Kidney epithelial cell (primary cell): ENCODE measurements around the gene KEL. TPM values are rescaled to one million over a fixed set of nuclear protein-coding genes. Genes with fewer than 3 reads are reported as not detected.

Experiments
- DNase-seq: peaks from one replicate; pipeline ENCODE4 v3.0.0-alpha.2; 2010; ENCODE audit warnings: low read depth
- H3K27me3 ChIP-seq: 2 replicates; pipeline ENCODE4 v1.6.0; 2011; ENCODE audit warnings: low read length; ENCODE audit not compliant: control insufficient read depth, insufficient read depth
- H3K36me3 ChIP-seq: 2 replicates; pipeline ENCODE4 v1.5.1; 2011; ENCODE audit warnings: low read length; ENCODE audit not compliant: control insufficient read depth, insufficient read depth
- H3K4me3 ChIP-seq: 2 replicates; pipeline ENCODE4 v1.5.1; 2011; ENCODE audit warnings: low read depth, mild to moderate bottlenecking, control low read depth, low read length
- total RNA-seq: library from RNA; depleted of rRNA; stranded (reverse); fragments of >200 nt; gene quantifications from 2 replicates; pipeline ENCODE4 v1.2.3, GENCODE V29; 2015
- TF ChIP-seq, protein P1 (sequence below): IDR thresholded peaks from 2 replicates; pipeline ENCODE4 v1.5.1; 2011; ENCODE audit warnings: mild to moderate bottlenecking, moderate library complexity, low read length, control low read depth, inconsistent platforms; ENCODE audit not compliant: insufficient read depth, poor library complexity, severe bottlenecking

KEL gene
- total RNA-seq, 1 donor from 2014 or later = not detected

DNA sequence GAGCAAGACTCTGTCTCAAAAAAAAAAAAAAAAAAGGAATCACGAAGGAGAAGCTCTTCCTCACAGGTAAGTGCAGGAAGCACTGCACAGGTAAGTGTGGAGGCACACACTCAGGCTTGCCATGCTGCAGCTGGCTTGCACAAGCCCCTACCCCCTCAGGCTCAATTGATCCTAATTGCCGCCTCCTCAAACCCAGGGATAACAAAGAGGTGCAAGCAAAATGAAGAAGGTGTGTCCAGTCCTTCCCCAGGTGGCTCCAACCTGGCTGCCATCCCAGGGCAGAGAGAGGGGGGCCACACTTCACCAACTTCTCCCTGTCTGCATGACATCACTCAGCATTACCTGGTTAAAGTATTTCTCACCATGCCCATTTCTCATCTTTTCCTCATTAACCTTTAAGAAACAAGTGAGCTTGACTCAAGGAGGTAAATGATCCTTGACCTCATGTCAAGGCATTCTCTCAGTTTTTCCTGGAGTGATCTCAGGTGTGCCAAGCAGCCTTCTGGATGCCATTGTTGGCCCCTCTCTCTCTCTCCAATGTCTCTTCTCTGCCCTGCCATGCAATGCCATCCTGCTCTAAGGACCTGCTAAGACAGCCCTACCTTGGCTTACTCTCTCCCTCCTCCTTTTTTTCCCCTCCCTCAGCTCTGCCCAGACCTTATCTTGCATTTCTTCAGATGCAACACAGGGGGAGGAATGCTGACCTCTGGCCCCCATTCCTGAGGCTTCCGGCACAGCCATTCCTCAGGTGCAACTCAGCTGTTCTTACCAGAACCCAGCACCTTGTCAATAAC is 63.6 kb downstream of the KEL start:
- no peaks in the 10 kb centered on the region for H3K36me3 ChIP-seq
- H3K27me3 ChIP-seq = no peaks in the 10 kb centered on the region
- DNase-seq = no peak
- no peak overlapping the region for H3K4me3 ChIP-seq
- TF ChIP-seq, protein P1, sequence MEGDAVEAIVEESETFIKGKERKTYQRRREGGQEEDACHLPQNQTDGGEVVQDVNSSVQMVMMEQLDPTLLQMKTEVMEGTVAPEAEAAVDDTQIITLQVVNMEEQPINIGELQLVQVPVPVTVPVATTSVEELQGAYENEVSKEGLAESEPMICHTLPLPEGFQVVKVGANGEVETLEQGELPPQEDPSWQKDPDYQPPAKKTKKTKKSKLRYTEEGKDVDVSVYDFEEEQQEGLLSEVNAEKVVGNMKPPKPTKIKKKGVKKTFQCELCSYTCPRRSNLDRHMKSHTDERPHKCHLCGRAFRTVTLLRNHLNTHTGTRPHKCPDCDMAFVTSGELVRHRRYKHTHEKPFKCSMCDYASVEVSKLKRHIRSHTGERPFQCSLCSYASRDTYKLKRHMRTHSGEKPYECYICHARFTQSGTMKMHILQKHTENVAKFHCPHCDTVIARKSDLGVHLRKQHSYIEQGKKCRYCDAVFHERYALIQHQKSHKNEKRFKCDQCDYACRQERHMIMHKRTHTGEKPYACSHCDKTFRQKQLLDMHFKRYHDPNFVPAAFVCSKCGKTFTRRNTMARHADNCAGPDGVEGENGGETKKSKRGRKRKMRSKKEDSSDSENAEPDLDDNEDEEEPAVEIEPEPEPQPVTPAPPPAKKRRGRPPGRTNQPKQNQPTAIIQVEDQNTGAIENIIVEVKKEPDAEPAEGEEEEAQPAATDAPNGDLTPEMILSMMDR = no peak

DNA sequence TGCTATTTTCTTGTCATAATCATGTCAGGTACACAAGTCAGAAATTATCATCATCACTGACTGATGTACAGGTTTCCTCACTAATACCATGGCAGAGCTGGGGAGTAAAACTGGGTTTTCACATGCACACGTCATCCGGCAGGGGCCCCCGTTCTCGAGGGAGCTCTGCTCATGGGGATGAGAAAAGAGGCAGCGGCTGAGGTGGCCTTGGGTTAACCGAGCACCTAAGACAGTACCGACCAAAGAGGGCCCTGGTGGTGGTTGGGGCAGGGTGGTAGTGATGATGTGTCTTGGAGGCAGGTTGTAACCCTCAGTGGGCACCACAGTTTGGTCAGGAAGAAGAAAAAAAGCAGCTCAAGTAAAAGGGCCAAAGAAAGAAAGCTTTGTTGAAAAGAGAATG is 64.5 kb downstream of the KEL start:
- no peak for DNase-seq
- no peaks in the 10 kb centered on the region for H3K27me3 ChIP-seq
- H3K4me3 ChIP-seq = no peak overlapping the region
- no peaks in the 10 kb centered on the region for H3K36me3 ChIP-seq
- TF ChIP-seq, protein P1 = no peak

DNA sequence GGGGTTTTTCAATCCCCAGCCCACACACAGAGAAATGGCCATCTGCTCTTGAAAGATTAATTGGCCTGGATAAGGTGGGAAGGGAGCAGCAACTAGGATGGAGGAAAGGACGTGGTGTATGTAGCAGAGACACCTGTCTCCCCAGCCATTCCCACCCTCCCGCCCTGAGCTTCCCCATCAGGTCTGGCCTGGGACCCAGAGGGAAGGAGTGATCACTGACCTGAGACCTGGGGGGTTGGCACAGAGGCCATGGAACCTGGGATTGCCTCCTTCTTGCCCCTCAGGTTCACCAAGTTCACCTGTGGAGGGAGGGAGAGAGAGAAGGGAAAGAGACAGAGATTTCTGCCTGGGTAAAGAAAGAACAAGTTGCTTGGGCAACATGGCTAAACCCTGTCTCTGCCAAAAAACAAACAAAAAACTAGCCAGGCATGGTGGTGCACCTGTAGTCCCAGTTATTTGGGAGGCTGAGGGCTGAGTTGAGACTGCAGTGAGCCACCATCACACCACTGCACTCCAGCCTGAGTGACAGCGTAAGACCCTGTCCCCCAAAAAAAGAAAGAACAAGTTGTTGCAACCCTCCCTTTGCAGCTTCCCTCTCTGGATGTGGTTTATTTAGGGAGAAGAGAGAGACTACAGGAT is 65.3 kb downstream of the KEL start:
- no peaks in the 10 kb centered on the region for H3K27me3 ChIP-seq
- DNase-seq = no peak
- no peaks in the 10 kb centered on the region for H3K36me3 ChIP-seq
- TF ChIP-seq, protein P1 = no peak
- no peak overlapping the region for H3K4me3 ChIP-seq

DNA sequence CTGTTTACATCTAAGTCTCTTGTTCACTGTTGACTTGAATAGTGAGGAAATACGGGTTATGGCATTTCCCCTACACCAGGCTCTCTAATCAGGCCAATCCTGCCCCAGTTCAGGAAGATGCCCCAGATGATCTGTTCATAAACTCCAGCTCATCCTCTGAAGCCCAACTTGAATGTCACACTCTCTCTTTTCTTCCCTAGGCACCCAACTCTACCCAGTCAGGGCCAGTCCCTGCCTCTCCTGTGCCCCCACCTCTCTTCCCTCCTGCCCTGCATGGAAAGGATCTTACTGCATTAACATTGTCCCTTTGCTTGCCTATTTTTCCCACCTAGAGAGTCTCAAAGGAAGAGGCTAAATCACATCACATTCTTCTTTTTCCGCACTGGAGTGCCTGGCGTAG is 66.0 kb downstream of the KEL start:
- DNase-seq = no peak
- TF ChIP-seq, protein P1 = no peak
- Histone ChIP-seq H3K4me3 (no peak overlapping the region), H3K36me3 (no peaks in the 10 kb centered on the region), H3K27me3 (no peaks in the 10 kb centered on the region)

DNA sequence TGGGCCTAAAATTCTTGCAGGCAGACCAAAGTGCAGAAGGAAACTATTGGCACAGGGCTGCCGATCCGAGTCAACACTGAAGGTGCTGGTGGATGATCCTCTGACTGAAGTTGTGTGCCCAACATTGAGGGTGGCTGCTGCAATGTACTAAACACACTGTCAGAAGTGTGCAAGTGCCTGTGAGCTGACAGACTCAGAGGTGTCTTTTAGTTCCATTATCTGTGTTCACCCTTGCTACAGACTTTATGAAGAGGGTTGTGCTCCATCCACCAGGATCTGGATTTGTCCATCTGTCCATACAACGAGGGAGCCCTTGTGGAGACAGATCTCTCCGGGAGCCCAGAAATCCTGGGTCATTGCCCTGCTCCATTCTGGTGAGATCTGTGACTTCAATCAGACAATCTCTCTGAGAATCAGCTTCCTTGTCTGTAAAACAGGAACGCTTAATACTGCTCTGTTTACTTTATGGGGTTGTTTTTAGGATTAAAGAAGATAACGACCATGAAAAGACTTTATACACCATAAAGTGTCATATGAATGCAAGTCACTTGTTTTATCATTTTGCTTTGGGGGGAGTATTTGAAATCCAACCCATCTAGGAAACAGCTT is 67.1 kb downstream of the KEL start:
- no peaks in the 10 kb centered on the region for H3K36me3 ChIP-seq
- H3K27me3 ChIP-seq = no peaks in the 10 kb centered on the region
- H3K4me3 ChIP-seq = no peak overlapping the region
- no peak for DNase-seq
- TF ChIP-seq, protein P1 = no peak
